Activated gamma-delta T cell (primary cell): ENCODE measurements around the gene MGMT.

Experiments used
- DNase-seq: peaks from one replicate; lab custom pipeline; 2025; lab: John Stamatoyannopoulos, UW

The MGMT gene

DNA sequence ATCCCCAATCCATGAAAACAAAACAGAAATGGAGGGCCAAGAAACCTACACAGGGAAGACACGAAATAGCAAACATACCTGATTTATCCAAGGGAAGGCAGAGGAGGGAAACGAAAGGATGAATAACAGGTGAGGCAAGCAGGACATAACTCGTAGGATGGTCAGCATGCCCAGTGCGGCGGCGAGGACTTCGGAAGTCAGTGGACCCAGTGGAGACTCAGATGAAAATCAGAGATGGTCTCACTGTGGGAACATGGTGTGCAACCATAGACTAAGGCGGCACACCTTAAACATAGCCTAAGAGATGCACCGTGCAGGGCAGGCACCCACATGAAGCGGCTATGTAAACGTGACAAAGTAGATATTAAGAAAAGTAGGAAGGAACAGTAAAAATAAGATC, 157.5 kb downstream of the MGMT start:
- no peak for DNase-seq

DNA sequence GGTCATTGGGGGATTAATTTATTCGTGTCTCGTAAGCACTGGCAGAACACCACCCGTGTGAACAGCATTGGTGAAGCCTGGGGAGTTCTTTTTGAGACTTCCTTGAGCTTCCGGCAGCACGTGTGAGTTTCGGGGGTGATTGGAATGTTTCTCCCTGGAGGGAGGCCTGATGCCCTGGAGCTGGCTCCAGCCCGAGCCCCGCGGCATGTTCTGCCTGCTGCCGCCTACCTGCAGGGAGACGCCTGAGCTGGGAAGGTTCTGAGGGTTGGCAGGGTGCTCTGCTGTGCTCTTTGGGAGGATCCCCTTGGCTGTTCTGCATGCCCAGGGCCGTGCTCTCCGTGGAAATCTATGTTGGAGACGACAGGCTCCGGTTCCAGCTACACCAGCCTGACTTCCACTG, 159.3 kb downstream of the MGMT start:
- no peak for DNase-seq

- DNase-seq = no peak
Observed at GRCh38 chr10:129626796-129627435, 159.9 kb downstream of the MGMT start.

GRCh38 chr10:129627442-129627841, 160.4 kb downstream of the MGMT start:
- no peak for DNase-seq

GRCh38 chr10:129628823-129629222, 161.8 kb downstream of the MGMT start:
- no peak for DNase-seq

DNA sequence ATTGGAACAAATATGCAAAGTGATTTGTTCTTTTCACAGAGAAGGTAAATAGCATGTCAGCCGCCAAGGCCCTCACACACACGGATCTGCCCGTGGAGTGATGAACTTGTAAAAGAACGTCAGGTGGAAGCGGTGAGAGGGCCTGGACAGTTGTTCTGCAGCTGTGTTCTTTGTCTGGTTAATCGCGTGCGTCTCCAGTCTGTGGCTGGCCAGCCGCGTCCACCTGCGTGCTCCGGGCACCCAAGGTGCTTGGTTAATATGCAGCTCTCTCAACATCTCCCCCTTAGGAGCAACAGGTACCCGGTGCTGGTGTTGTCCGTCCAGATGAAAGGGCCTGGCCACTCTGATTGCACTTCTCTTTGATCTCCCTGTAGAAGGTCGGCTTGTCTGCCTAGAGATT, 162.9 kb downstream of the MGMT start:
- DNase-seq = no peak

DNA sequence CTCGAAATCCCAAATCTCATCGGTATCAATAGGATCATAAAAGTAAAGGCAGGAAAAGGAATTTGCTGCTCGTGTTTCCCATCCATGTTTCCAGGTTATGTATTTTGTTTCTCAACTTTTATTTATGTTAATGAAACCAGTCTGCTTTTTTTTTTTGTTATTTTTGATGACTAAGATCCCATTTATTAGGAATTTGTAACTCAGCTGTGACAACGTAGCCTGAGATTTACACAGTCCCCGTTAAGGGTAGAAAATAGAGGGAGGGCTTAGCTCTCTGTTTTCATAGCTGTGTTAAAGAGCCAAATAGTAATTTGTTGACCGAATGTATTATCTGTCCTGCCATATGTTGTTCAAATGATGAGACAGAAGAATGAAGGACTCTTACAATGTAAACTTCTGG, 164.0 kb downstream of the MGMT start:
- DNase-seq = no peak

GRCh38 chr10:129631870-129632623, 165.0 kb downstream of the MGMT start:
- DNase-seq = no peak

DNA sequence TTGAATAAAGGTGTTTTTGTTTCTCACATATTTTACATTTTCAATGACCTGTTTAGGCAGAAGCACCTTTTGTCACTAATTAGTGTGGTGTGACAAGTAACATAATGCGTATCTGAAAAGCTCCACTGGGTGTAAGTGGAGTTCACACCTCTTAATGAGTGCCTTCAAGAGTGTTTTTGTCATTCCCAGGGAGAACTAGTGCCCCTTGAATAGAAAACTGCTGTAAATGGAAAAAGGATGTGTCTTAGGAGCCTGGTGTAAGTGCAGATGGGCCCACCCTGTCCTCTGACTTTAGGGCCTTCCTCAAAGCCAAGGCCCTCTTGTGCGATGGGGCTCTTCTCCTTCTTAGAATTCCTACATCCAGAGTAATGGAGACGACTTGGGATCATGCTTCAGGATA, 170.0 kb downstream of the MGMT start:
- no peak for DNase-seq

DNA sequence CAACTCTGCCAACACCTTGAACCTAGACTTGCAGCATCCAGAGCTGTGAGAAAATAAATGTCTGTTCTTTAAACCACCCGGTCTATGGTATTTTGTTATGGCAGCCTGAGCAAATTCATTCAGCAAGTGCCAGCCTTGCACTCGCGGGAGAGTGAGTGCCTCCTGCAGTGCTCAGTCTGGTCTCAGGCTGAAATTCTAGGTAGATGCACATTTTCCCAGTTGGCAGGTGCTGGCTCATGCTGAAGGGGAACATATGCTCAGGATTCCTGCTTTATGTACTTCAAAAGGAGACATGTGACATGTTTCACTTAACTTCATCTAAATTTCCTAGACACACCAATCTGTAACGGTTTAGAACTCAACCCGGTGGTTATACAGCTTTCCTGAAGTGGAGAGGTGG, 170.8 kb downstream of the MGMT start:
- DNase-seq = no peak

DNA sequence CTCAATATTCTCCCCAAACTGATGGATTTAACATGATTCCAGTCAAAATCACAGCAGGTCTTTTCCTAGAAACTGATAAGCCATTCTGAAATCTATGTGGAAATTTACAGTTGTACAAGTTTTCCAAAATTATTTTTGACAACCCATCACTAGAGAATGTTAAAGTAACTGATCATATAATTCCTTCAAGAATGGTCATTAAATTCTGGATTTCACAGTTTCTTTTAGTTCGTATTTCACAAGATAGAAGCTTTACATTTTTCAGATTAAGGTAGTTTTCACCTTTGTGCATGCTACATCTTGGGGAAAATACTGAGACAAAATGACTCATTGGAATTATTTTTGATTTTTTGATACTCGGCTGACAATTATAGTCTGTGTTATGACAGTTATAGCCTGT, 174.3 kb downstream of the MGMT start:
- no peak for DNase-seq

GRCh38 chr10:129641982-129642381, 174.9 kb downstream of the MGMT start:
- no peak for DNase-seq

DNA sequence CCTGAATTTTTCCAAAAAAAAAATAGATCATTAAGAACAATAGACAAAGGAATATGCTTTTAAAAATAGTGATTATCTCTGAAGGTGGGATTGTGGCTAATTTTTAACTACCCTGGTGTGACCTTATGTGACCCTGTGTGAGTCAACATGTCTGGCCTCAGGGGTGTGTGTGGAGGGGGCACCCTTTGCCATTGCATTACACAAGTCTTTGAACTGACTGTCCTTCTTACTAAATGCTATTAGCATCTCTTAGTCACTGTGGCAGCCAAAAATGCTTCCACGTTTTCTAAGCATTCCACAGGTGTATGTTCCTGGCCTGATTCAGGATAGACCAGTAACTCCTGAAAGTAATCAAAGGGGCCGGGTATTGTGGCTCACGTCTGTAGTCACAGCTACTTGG, 175.4 kb downstream of the MGMT start:
- DNase-seq = no peak

DNA sequence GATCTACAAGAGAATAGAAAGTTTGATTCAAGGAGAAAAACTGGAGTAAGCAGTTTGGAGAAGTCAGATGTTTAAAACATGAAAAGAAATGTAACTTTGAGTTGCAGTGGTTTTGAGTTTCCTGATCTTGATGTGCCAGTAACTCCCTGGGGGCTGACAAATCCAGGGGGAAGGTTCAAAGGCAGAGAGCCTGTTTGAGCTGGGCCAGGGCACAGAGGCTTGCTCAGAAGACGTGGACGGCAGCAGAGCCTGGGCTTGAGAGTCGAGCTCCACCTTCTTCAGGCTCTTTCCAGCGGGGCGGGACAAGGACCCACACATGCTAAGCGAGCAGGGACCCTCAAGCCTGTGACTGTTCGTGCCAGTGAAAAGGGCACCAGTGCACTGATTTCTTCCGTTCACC, 176.2 kb downstream of the MGMT start:
- no peak for DNase-seq

DNA sequence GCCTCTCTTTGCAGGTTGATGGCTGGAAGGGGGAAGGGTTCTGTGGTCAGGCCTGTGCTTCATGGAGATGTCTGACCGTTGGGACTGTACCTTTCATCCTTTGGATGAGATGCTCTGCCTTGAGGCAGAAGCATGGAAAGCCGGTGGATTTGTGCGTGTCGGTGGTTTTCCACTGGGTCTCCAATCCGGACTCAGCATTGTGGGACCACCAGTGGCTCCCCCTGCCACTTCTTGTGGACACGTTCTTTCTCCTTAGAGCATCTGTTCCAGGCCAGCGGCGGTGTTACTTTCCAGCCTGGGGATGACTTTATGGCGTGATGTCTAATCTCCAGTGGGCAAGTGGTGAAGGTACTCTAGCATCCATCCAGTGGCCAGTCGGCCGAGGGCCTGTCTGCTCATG, 178.4 kb downstream of the MGMT start:
- DNase-seq = no peak

DNA sequence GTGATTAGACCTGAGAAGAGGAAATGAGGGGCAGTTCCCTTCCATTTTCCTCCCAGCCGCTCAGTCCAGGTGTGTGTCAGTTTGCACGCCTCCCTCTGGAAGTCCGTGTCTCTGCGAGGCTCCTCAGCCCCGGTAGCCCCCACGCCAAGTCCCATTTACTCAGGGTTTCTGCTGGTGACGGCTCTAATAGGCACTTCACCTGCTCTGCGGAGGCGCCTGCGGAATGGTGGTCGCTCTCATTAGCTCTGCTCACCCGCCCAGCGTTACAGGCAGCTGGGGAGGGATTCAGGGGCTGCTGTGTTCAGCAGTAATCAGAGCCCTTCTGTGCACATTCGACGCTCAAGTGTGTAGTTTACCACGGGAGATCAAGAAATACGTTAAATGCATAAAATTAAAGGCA, 179.9 kb downstream of the MGMT start:
- no peak for DNase-seq

- no peak for DNase-seq
Observed at GRCh38 chr10:129647590-129647989, 180.5 kb downstream of the MGMT start.

DNA sequence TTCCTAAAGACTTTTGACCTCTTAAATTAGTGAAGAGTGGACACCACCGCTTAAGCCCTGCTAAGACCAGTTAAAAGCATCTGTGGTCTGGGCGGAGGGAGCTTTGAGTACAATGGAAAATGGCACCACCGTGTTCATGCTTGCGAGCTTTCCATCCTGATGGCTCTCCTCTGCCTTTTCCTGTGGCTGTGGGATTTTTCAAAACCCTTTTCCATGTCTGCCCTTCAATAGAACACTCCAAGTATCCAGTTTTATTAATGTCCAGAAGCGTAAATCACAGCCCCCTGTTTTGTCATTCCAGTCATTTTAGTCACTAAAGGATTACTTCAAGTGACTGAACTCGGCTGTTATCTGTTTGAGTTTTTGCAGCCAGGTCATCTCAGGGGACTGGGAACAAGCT, 181.8 kb downstream of the MGMT start:
- DNase-seq = no peak

GRCh38 chr10:129652021-129652420, 185.0 kb downstream of the MGMT start:
- no peak for DNase-seq

GRCh38 chr10:129652521-129653201, 185.6 kb downstream of the MGMT start:
- DNase-seq = no peak

DNA sequence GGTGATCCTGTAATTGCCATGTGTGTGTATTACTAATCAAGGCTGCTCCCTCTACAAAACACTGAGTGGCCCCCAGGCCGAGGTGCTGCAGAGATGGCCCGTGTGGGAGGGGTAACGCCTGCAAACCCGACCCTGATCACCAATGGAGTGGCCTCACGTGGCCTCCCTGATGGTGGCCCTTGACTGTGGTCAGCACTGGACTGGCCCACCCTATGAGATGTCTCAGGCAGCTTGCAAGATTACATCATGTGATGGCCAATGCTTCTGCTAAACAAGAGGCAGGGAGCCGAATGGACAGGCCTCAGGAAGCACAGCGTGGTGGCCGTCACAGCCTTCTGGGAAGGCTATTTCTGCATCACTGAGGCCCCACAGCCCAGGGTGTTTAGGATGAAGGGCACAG, 186.4 kb downstream of the MGMT start:
- no peak for DNase-seq

DNA sequence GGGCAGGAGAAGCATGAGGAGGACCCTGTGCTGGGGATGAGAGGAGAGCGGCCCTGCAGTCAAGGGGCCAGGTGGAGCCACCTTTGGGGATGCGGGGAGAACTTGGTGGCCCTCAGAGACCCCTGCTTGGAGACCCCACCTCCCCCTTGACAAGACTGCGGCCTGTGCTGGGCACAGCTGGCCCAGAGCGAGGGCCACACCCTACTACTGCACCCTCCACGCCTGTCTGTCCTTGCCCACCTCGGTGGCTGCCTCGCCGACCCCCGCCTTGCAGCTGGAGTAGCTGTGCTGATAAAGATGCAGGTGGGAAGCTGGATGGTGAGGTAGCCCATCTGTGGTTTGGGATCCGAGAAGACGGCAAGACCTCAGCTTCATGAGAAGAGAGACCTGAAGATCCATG, 186.8 kb downstream of the MGMT start:
- DNase-seq = no peak

GRCh38 chr10:129654461-129654860, 187.4 kb downstream of the MGMT start:
- DNase-seq = no peak
